Stimulated activated naive CD4-positive, alpha-beta T cell (primary cell): ENCODE data around the gene MAGEB6.
"Not testable (repeated sequence)": the region's sequence is repeated elsewhere in the genome, so short reads cannot be mapped to it uniquely, and the experiment has no call there.

Source experiments
- DNase-seq, 6 experiments: peaks; one replicate each; lab custom pipeline; 2025; lab: John Stamatoyannopoulos, UW

The MAGEB6 gene, protein sequence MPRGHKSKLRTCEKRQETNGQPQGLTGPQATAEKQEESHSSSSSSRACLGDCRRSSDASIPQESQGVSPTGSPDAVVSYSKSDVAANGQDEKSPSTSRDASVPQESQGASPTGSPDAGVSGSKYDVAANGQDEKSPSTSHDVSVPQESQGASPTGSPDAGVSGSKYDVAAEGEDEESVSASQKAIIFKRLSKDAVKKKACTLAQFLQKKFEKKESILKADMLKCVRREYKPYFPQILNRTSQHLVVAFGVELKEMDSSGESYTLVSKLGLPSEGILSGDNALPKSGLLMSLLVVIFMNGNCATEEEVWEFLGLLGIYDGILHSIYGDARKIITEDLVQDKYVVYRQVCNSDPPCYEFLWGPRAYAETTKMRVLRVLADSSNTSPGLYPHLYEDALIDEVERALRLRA

DNA sequence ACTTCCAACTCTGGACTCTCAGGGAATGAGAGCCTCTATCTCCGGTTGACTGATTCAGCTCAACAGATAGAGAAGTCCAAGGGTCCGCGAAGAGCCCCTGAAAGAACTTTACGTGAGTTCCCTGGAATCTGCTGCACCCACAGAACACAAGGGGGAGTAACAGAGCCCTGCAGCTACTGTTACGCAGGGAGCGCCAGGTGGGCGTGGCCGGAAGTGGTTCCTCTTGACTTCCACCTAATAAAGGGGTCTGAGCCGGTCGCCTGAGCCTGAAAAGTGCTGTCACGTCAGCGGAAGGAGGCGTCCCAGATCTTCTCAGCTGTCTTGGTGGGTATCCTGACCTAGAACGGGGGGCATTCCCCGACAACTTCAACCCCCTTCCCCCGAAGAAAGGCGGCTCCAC, at the start of gene MAGEB6:
TSS of gene MAGEB6 (plus strand) at position 237 of the 400 bp plus-strand sequence. CDS start 1,407 bp downstream, outside the sequence.
- DNase-seq, result no peak

DNA sequence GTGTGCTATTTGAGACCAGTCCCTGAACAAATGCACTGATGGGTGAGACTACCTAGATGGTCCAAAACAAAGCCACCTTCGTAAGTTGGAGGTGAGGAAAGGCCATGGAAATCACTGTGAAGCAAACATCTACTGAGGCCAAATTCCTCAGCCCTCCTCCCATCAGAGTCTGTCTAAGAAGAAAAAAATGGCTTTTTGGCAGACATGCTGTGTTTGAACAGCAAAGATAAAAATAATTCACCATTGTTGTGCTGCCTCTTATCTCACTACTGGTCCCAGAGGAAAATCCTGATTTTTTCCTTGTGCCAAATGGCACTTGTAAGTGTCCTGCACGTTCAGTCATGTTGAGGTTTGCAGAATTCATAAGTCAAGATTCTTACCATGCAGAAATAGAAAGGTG, 46.2 kb upstream of the MAGEB6 start:
- no peak for DNase-seq

DNA sequence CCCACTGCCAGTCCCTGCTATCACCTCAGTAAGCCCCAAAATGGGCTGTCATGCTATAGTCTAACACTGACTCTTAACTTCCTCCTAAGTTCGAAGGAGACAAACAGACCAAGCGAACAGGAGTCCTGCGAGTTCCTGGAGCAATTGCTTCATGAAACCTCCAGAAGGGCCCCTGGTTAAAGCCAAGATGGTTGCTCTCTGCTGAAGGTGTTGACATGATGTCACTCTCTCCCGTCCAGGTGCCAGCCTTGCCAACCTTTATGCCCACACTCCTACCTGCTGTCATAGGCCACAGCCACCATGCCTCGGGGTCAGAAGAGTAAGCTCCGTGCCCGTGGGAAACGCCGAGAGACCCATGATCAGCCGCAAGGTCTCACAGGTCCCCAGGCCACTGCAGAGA, 31.9 kb upstream of the MAGEB6 start, which contains the start of gene MAGEB6B:
TSS of gene MAGEB6B (plus strand) at position 301 of the 400 bp plus-strand sequence. CDS start at position 301, 0 bp downstream.
- no peak for DNase-seq

DNA sequence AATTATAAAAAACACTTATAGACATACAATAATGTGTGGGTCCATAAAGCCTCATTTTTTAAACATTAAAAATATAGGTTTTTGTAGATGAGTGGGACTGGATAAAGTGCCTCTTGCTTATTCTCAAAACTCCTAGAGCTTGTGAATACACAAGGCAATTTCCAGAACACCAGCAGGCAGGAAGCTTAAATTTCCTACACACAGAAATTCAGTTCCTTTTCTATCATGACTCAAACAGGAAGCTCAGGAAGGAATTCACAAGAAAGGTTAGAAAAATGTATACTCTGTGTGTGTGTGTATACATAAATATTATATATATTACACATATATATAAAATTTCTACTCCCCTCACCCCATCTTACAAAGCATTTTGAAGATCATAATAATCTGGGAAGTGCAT, 11.3 kb downstream of the MAGEB6 start:
- no peak for DNase-seq

DNA sequence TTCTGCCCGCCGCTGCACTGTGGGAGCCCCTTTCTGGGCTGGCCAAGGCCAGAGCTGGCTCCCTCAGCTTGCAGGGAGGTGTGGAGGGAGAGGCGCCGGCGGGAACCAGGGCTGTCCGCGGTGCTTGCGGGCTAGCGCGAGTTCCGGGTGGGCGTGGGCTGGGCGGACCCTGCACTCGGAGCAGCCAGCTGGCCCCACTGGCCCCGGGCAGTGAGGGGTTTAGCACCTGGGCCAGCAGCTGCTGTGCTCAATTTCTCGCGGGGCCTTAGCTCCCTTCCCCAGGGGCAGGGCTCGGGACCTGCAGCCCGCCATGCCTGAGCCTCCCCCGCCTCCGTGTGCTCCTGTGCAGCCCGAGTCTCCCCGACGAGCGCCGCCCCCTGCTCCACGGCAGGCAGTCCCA, 12.5 kb downstream of the MAGEB6 start:
- not testable (repeated sequence) for DNase-seq

DNA sequence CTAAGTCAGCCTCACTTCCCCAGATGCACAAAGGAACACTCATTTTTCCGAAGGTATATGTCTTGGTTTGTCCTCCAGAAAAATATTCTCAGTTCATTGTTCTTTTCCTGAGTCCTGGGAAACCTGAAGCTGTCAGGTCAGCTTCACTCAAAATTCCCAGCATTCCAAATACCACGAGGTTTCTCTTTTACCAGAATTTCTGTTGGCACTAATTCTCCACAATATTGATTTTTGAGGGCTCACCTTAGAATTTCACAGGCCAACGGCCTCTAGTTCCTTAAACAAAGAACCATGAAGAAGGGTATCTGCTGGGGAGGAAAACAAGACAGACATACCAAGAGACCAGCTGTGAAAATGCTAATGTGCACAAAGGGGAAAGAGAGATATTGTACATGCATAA, 15.8 kb downstream of the MAGEB6 start:
- no peak for DNase-seq

DNA sequence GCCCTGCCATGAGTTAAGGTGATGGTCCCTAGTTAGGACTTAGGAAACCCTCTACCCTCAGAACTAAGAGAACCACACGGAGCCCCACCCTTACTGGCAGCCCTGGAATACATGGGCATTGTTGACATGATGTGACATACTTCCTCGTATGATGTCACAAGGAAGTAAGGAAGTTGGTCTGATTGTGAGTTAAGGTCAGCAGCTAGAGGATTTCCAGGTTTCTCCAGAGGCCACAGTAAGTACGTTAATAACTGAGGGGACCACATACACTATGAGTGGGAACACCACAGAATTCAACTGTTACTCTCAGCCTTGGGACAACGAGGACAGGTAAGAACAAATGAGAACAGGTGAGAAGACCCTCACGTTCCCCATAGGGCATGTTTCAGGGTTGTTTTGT, 23.6 kb downstream of the MAGEB6 start, which contains the start of gene MAGEB5:
TSS of gene MAGEB5 (plus strand) at position 301 of the 400 bp plus-strand sequence. CDS start 1,133 bp downstream, outside the sequence.
- no peak for DNase-seq

DNA sequence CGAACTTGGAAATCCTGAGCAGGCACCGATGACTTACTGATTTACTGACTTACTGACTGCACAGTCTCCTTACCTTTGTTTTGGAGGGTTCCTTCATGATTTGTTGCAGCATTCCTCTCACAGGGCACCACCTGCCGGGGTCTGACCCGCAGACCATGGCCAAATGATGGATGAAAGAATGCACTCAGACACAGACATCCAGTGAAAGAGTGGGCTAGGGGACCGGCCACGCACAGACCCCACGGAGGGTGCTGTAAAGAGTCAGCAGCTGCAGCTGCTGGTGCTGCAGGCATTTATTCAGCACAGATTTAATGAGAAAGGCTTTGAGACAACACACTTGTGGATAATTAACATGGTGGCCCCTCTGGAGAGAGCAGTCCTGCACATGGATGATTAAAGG, 27.1 kb downstream of the MAGEB6 start:
- DNase-seq, result no peak

DNA sequence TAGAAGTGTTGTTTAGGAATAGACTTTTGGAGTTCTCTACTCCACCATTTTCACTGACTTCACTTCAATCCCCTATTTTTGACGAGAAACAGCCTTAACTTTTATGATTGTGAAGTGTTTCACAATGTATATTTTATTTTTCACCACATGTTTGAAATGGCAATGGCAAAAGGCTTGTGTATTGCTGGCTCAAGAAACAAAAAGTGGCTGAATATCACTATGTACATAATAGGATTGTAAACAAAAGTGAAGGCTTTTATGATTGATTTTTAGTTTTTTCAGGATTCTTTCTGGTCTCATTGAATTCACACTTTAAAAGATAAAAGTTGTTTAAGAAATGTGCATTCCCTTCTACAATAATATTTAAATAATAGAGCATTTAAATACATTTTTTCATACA, 41.9 kb downstream of the MAGEB6 start:
- DNase-seq, result no peak
